Measurements from ENCODE around the gene CXCL12. TPM values are rescaled to one million over a fixed set of nuclear protein-coding genes. Genes with fewer than 3 reads are reported as not detected.

Gene CXCL12
- total RNA-seq, 1 donor from 2014 or later, result 394 TPM

GRCh38 chr10:44389150-44389549 lies 4.3 kb upstream of the CXCL12 start:
- ATAC-seq (no peak), DNase-seq (ENCODE audit: low spot score) (peak; percentile 64)
- intact Hi-C loops (cut with DNase I), result loop anchor here (5.0 to 10.0 kb wide), 2 partner anchors 466 to 717 kb away; no protein-coding TSS in a partner anchor

- ATAC-seq, result no peak
- DNase-seq (ENCODE audit: low spot score), result peak; percentile 47
- intact Hi-C loops (cut with DNase I), result loop anchor here (5.0 to 10.0 kb wide), 2 partner anchors 466 to 716 kb away; no protein-coding TSS in a partner anchor
These were observed 3.7 kb upstream of the CXCL12 start for GRCh38 chr10:44388641-44389040.

GRCh38 chr10:44387853-44388251 lies 3.0 kb upstream of the CXCL12 start:
- DNase-seq (ENCODE audit: low spot score) (peak; percentile 41), ATAC-seq (no peak)
- intact Hi-C loops (cut with DNase I), result loop anchor here (5.0 to 10.0 kb wide), 2 partner anchors 467 to 716 kb away; no protein-coding TSS in a partner anchor

GRCh38 chr10:44386546-44387052 lies 1.7 kb upstream of the CXCL12 start:
- ATAC-seq (peak; percentile 85), DNase-seq (ENCODE audit: low spot score) (peak; percentile 79)
- intact Hi-C loops (cut with DNase I), result loop anchor here (5.0 to 10.0 kb wide), 2 partner anchors 468 to 714 kb away; no protein-coding TSS in a partner anchor

GRCh38 chr10:44385696-44386441 lies 972 bp upstream of the CXCL12 start:
- ATAC-seq (peak; percentile 33), DNase-seq (ENCODE audit: low spot score) (peak; percentile 75)
- intact Hi-C loops (cut with DNase I), result loop anchor here (5.0 to 10.0 kb wide), 2 partner anchors 469 to 714 kb away; no protein-coding TSS in a partner anchor

- intact Hi-C loops (cut with DNase I), result loop anchor here (5.0 to 10.0 kb wide), 2 partner anchors 470 to 712 kb away; no protein-coding TSS in a partner anchor
- ATAC-seq (no peak), DNase-seq (ENCODE audit: low spot score) (no peak)
These were observed 284 bp downstream of the CXCL12 start for GRCh38 chr10:44384601-44385025.

GRCh38 chr10:44383749-44384600 lies 922 bp downstream of the CXCL12 start:
- intact Hi-C loops (cut with DNase I), result loop anchor here (10.0 kb wide), 1 partner anchor 471 kb away; no protein-coding TSS in a partner anchor
- peak; percentile 61 for DNase-seq (ENCODE audit: low spot score)
- peak; percentile 29 for ATAC-seq

- peak; percentile 58 for DNase-seq (ENCODE audit: low spot score)
- intact Hi-C loops (cut with DNase I), result loop anchor here (10.0 kb wide), 1 partner anchor 472 kb away; no protein-coding TSS in a partner anchor
- ATAC-seq, result no peak
These were observed 1.7 kb downstream of the CXCL12 start for GRCh38 chr10:44382981-44383748.

- intact Hi-C loops (cut with DNase I), result loop anchor here (10.0 kb wide), 1 partner anchor 473 kb away; no protein-coding TSS in a partner anchor
- peak; percentile 7 for ATAC-seq
These were observed 2.6 kb downstream of the CXCL12 start for GRCh38 chr10:44382131-44382858.

GRCh38 chr10:44380829-44381600 lies 3.9 kb downstream of the CXCL12 start:
- DNase-seq (ENCODE audit: low spot score) (peak; percentile 42), ATAC-seq (no peak)
- intact Hi-C loops (cut with DNase I), result loop anchor here (10.0 kb wide), 1 partner anchor 474 kb away; no protein-coding TSS in a partner anchor

More at GRCh38 chr10:44382131-44382858, 2.6 kb downstream of the CXCL12 start:
- DNase-seq (ENCODE audit: low spot score), result peak; percentile 48

- DNase-seq (ENCODE audit: low spot score) (peak; percentile 34), ATAC-seq (no peak)
- intact Hi-C loops (cut with DNase I), result loop anchor here (10.0 kb wide), 1 partner anchor 475 kb away; no protein-coding TSS in a partner anchor
These were observed 5.0 kb downstream of the CXCL12 start for GRCh38 chr10:44379907-44380306.

- DNase-seq (ENCODE audit: low spot score) (no peak), ATAC-seq (no peak)
- intact Hi-C loops (cut with DNase I), result no loop called here
These were observed 6.3 kb downstream of the CXCL12 start for GRCh38 chr10:44378626-44379025.

GRCh38 chr10:44377651-44378310 lies 7.1 kb downstream of the CXCL12 start:
- ATAC-seq, result no peak
- DNase-seq (ENCODE audit: low spot score), result no peak
- intact Hi-C loops (cut with DNase I), result no loop called here

- no peak for ATAC-seq
- intact Hi-C loops (cut with DNase I), result no loop called here
- DNase-seq (ENCODE audit: low spot score), result no peak
These were observed 8.3 kb downstream of the CXCL12 start for GRCh38 chr10:44376472-44377099.

GRCh38 chr10:44374155-44374554 lies 10.7 kb downstream of the CXCL12 start:
- intact Hi-C loops (cut with DNase I), result no loop called here
- ATAC-seq, result peak; percentile 19
- DNase-seq (ENCODE audit: low spot score), result no peak
